Activated T-cell treated with anti-CD3 and anti-CD28 coated beads for 24 hours (primary cell): ENCODE data around the gene AKIRIN1.
"Not testable (repeated sequence)": the region's sequence is repeated elsewhere in the genome, so short reads cannot be mapped to it uniquely, and the experiment has no call there.

Experiments used
- DNase-seq: peaks from one replicate; pipeline ENCODE4 v3.0.0-alpha.2; 2020; ENCODE audit warnings: low read depth

The AKIRIN1 gene

DNA sequence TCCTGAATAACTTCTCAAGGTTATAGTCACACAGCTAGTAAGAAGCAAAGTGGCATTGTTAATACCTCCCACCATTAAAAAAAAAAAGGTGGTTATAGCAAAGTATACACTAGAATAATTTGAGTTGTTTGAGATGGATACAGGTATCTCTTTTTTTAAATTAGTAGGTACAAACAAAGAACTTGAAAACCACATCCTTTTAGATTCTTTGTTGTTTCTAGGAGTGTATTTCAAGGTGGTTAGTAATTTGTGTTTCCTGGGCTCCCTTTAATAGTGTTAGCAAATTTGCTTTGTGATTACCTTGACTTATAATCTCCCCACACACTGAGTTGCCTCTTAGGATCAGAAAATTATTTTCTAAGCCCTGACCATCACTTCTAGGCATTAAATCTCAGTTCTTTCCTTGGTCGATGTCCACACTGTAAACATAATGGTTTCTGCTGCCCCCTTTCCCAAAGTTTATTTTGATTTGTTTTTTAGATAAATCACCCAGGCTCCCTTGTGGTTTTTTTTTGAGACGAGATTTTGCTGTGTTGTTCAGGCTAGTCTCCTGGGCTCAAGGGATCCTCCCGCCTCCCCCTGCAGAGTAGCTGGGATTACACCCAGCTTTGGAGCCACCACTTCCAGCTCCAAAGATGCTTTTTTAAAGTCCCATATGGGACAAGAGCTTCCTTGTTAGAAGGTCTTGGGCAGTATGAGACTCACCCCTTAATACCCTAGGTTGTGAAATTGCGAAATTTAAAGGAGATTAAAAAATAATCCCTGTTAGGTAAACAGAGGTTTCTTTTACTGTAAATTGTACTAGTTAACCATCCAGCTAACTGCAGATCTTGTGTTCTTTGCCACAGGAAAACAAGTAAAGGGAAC is 6.2 kb downstream of the AKIRIN1 start:
- DNase-seq: no peak

- DNase-seq: no peak
These were observed 6.8 kb downstream of the AKIRIN1 start for GRCh38 chr1:38997901-38998190.

- no peak for DNase-seq
These were observed 10.7 kb downstream of the AKIRIN1 start for GRCh38 chr1:39001516-39002421.

GRCh38 chr1:39003281-39003680 is 12.2 kb downstream of the AKIRIN1 start:
- no peak for DNase-seq

DNA sequence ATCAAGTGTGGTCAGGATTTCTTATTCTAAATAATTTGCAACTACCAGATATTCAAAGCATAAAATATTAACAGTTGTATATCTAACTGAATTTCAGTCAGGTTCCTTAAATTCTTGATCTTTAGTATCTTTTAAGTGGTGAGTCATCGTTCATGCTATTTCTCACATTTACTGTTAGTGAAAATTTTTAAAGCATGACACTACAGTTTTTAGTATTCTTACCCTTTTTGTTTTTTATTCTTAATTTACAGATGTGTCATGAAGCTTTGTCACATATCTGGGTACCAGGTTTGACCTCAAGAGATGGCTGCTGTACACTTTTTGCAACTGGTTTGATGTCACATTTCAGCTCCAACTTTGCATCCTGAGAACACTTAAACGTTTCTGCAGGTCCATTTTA is 12.7 kb downstream of the AKIRIN1 start:
- no peak for DNase-seq

GRCh38 chr1:39006287-39006686 is 15.2 kb downstream of the AKIRIN1 start:
- DNase-seq: no peak

GRCh38 chr1:39006726-39007645 is 15.9 kb downstream of the AKIRIN1 start:
- DNase-seq: no peak

DNA sequence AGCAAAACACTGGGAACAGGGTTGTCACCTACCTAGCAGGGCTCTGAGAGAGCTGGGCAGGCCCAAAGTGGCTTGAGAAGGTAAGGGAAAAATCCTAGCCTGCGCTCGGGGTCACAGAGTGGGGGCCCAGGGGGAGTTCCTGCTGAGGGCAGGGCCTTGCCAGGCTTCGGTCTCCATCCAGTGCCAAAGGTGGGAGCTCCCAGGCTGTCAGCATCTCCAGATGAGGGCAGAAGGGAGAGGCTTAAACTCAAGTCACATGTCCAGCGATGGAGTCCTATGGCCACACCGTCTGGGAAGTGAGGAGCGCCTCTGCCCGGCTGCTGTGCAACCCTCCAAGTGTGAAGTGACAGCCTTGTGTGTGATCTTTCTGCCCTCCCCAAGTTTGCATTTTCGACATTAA is 23.9 kb downstream of the AKIRIN1 start:
- DNase-seq: not testable (repeated sequence)

- DNase-seq: no peak
These were observed 25.6 kb downstream of the AKIRIN1 start for GRCh38 chr1:39016604-39017171.

- DNase-seq: no peak
These were observed 26.2 kb downstream of the AKIRIN1 start for GRCh38 chr1:39017266-39017665.

DNA sequence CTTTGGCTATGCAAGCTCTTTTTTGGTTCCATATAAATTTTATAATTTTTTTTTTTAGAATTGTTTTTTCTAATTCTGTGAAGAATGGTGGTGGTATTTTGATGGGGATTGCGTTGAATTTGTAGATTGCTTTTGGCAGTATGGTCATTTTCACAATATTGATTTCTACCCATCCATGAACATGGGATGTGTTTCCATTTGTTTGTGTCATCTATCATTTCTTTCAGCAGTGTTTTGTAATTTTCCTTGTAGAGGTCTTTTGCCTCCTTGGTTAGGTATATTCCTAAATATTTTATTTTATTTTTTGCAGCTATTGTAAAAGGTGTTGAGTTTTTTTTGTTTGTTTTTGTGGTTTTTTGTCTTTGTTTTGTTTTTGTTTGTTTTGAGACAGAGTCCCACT is 29.4 kb downstream of the AKIRIN1 start:
- DNase-seq: not testable (repeated sequence)

DNA sequence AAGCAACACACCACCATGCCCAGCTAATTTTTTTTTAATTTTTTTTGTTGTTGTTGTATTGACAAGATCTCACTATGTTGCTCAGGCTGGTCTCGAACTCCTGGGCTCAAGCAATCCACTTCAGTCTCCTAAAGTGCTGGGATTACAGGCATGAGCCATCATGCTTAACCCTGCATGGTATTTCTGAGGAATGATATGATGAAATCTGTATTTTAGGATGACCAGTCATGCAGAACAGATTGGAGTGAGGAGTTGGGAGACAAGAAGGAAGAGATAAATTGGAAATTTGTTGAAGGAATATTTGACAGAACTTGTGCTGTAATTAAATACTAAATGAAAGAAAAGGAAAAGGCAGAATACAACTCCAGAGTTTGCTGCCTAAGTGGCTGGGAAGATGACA is 30.4 kb downstream of the AKIRIN1 start:
- DNase-seq: no peak

DNA sequence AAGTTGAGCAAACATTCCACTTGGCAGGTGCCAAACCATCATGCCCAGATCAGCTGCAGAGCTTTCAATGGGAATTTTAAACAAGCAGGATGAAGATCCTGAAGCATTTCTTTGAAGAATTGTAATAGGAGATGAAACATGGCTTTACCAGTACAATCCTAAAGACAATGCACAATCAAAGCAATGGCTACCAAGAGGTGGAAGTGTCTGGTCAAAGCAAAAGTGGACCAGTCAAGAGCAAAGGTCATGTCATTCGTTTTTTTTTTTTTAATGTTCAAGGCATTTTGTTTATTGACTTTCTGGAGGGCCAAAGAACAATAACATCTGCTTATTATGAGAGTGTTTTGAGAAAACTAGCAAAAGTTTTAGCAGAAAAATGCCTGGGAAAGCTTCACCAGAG is 32.1 kb downstream of the AKIRIN1 start:
- DNase-seq: no peak

DNA sequence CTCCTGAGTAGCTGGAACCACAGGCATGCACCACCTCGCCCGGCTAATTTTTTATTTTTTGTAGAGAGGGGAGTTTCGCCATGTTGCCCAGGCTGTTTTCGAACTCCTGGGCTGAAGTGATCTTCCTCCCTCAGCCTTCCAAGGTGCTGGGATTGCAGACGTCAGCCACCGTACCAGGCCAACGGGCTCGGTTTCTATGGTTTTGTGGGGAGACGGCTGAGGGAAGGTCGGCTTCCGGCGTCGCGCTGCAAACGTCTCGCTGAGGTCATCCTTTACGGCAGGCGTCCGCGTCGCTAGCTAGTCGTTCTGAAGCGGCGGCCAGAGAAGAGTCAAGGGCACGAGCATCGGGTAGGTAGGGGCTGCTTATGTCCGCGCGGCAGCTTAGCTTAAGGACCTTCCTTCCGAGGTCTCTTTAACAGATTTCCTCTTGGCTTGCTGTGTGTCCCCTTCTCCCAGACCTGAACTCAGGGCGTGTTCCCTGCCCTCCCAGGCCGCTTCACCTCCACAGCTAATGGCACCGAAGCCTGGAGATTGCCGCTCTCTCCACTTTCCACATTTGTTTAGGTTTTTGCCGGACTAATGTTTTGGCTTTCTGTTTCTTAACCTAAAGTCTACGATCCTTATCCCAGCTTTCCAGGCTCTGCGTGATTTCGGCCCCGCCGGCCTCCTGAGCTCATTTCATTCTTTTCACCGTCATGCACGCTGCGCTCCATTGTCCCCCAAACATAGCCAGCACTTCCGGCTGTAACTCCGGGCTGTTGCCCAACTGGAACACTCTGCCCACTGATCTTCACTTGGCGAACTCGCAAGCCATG is 35.2 kb downstream of the AKIRIN1 start, which contains the start of gene NDUFS5:
Gene NDUFS5, plus strand, starts transcription at position 300 of the 815 bp plus-strand sequence. CDS start 2,375 bp downstream, outside the sequence.
- DNase-seq: peak; percentile 73

GRCh38 chr1:39026866-39027507 is 35.9 kb downstream of the AKIRIN1 start:
- no peak for DNase-seq

GRCh38 chr1:39034114-39034654 is 43.1 kb downstream of the AKIRIN1 start:
- no peak for DNase-seq

DNA sequence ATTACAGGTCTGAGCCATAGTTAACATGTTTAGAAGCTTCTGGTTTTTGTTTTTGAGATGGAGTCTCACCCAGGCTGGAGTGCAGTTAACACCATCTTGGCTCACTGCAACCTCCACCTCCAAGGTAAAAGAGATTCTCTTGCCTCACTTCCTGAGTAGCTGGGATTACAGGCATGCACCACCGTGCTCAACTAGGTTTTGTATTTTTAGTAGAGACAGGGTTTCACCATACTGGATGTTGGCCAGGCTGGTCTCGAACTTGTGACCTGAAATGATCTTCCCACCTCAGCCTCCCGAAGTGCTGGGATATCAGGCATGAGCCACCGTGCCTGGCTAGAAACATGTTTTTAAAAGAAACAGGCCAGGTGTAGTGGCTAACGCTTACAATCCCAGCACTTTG is 45.6 kb downstream of the AKIRIN1 start:
- no peak for DNase-seq

GRCh38 chr1:39043513-39043912 is 52.4 kb downstream of the AKIRIN1 start:
- DNase-seq: no peak

GRCh38 chr1:39044762-39045161 is 53.7 kb downstream of the AKIRIN1 start:
- no peak for DNase-seq

- no peak for DNase-seq
These were observed 54.2 kb downstream of the AKIRIN1 start for GRCh38 chr1:39045231-39045630.
